ENCODE results near the gene TXNRD1. TPM values are rescaled to one million over a fixed set of nuclear protein-coding genes. Genes with fewer than 3 reads are reported as not detected.

The TXNRD1 gene
- total RNA-seq, 4 donors from 2014 or later = 129 to 230 (median 199) TPM

GRCh38 chr12:104374806-104375205, 159.2 kb downstream of the TXNRD1 start:
- no peaks in the 10 kb centered on the region for H3K9me3 ChIP-seq
- H3K27me3 ChIP-seq = no peaks in the 10 kb centered on the region
- WGBS, 2 donors = 78 to 90% methylated on average over 4 to 6 of the region's 6 CpGs
- no peak for DNase-seq
- H3K4me1 ChIP-seq = no peaks in the 10 kb centered on the region
- H3K4me3 ChIP-seq (replicated peaks in 1 of 3) = no peak overlapping the region
- intact Hi-C loops (cut with DNase I) = no loop called here
- no peaks in the 10 kb centered on the region for H3K36me3 ChIP-seq
- no peak overlapping the region for H3K27ac ChIP-seq
- TF ChIP-seq POLR2A (IDR thresholded peaks at IDR 0.05) = no peak
- no peak for TF ChIP-seq CTCF (IDR thresholded peaks at IDR 0.05)

DNA sequence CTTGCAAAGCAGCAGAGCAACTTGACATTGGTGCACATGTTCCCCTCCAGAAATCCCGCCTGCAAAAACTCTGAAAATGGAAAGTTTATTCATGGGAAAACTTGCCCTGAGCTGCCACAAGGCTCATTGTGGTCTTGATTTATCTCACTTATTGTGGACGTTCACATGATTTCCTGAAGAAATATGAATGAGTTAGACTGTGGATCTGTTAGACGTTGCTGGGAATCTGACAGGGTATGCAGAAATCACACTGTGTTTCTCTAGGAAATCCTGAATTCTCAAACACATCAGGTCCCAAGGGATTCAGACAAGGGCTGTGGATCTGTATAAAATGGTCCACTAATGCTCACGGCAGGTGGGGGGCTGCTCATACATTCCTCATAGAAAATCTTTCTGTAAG, 160.2 kb downstream of the TXNRD1 start:
- no peaks in the 10 kb centered on the region for H3K9me3 ChIP-seq
- H3K4me3 ChIP-seq (replicated peaks in 1 of 3) = no peak overlapping the region
- no peak for DNase-seq
- intact Hi-C loops (cut with DNase I) = no loop called here
- TF ChIP-seq POLR2A (IDR thresholded peaks at IDR 0.05) = no peak
- no peaks in the 10 kb centered on the region for H3K4me1 ChIP-seq
- H3K27ac ChIP-seq = no peak overlapping the region
- H3K36me3 ChIP-seq = no peaks in the 10 kb centered on the region
- H3K27me3 ChIP-seq = no peaks in the 10 kb centered on the region
- WGBS, 2 donors = 66% methylated on average over 4 of the region's 4 CpGs

- no peaks in the 10 kb centered on the region for H3K36me3 ChIP-seq
- intact Hi-C loops (cut with DNase I) = no loop called here
- 61 to 67% methylated on average over 18 of the region's 18 CpGs for WGBS, 2 donors
- H3K27me3 ChIP-seq = no peaks in the 10 kb centered on the region
- H3K4me3 ChIP-seq (replicated peaks in 1 of 3) = no peak overlapping the region
- H3K9me3 ChIP-seq = no peaks in the 10 kb centered on the region
- DNase-seq = peak in 1 of 2 donors; percentile 6
- no peak overlapping the region for H3K27ac ChIP-seq
- peaks cover 0 to 3% of the 10 kb centered on the region in 2 donors for H3K4me1 ChIP-seq
- TF ChIP-seq CTCF (IDR thresholded peaks at IDR 0.05) (no peak), POLR2A (IDR thresholded peaks at IDR 0.05) (no peak)
Observed at GRCh38 chr12:104376650-104377513, 161.3 kb downstream of the TXNRD1 start.

GRCh38 chr12:104377514-104377812, 161.9 kb downstream of the TXNRD1 start:
- no peaks in the 10 kb centered on the region for H3K9me3 ChIP-seq
- WGBS, 2 donors = 67 to 70% methylated on average over 5 of the region's 5 CpGs
- no peak for DNase-seq
- H3K4me3 ChIP-seq (replicated peaks in 1 of 3) = no peak overlapping the region
- H3K27me3 ChIP-seq = no peaks in the 10 kb centered on the region
- peaks cover 0 to 8% of the 10 kb centered on the region in 2 donors for H3K4me1 ChIP-seq
- TF ChIP-seq CTCF (IDR thresholded peaks at IDR 0.05) (no peak), POLR2A (IDR thresholded peaks at IDR 0.05) (no peak)
- intact Hi-C loops (cut with DNase I) = no loop called here
- no peaks in the 10 kb centered on the region for H3K36me3 ChIP-seq
- H3K27ac ChIP-seq = no peak overlapping the region

DNA sequence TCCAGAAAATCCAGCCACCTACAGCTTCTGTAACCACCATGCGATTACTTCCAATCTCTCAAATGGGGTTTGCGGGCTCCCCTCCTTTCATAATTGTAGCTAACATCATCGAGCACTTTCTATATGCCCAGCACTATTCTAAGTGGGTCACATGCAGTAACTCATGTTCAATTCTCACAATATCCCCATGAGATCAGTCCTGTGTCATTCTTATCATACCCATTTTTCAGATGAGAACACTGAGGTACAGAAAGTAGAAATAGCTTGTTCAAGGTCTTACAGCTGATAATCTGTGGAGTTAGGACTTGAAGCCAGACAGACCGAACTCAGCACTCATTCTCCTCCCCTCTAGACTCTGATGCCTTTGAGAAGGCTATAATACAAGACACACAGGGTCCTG, 162.8 kb downstream of the TXNRD1 start:
- intact Hi-C loops (cut with DNase I) = no loop called here
- no peaks in the 10 kb centered on the region for H3K27me3 ChIP-seq

More for the DNA sequence above, 162.8 kb downstream of the TXNRD1 start:
- no peak for DNase-seq
- no peak overlapping the region for H3K4me3 ChIP-seq (replicated peaks in 1 of 3)
- H3K36me3 ChIP-seq = no peaks in the 10 kb centered on the region
- H3K4me1 ChIP-seq = peaks cover 0 to 8% of the 10 kb centered on the region in 2 donors
- H3K9me3 ChIP-seq = no peaks in the 10 kb centered on the region
- TF ChIP-seq CTCF (IDR thresholded peaks at IDR 0.05) (no peak), POLR2A (IDR thresholded peaks at IDR 0.05) (no peak)
- H3K27ac ChIP-seq = no peak overlapping the region
- WGBS, 2 donors = 94 to 96% methylated on average over 4 of the region's 4 CpGs

Measured in thyroid gland (tissue), 4 donors.